Activated CD8-positive, alpha-beta memory T cell treated with anti-CD3 and anti-CD28 coated beads, Interleukin-2, amount 50 U/mL, for 4 hours (primary cell): ENCODE measurements around the gene TARBP2.
A peak's percentile ranks its signal among the peaks of the same experiment; 100 is the strongest.
"Not testable (repeated sequence)": the region's sequence is repeated elsewhere in the genome, so short reads cannot be mapped to it uniquely, and the experiment has no call there.

Source experiments
- DNase-seq: peaks from one replicate; pipeline ENCODE4 v3.0.0-alpha.2; 2020

TARBP2 gene

DNA sequence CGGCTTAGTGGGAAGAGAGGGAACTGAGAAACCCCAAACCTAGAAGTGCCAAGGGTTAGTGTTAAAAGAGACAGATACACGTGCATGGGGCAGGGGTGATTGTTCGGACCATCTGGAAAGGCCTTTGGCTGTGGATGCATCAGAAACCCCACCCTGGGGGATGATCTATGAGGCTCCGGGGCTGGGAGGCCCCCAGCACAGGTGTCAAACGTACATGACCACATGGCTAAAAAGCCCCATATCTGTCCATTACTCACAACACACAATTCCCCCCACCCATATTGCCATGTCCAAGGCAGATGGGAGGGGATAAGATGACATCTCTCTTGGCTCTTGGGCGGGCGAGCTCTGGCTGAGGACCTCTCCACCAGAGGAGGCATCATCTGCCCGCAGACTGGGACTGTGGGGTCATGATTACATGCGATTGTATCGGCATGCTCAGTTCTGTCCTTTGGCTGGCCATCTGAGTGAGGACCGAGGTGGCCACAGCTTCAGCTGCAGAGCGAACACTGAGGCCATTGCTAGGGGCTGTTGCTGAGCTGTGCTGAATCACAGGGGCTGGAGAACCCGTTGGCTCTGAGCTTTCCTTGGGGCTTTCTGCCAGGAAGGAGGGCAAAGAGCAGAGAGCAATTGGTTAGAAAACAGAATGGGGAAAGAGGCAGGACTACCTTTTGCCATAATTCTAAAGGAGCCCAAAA lies 15.8 kb downstream of the TARBP2 start:
- no peak for DNase-seq

DNA sequence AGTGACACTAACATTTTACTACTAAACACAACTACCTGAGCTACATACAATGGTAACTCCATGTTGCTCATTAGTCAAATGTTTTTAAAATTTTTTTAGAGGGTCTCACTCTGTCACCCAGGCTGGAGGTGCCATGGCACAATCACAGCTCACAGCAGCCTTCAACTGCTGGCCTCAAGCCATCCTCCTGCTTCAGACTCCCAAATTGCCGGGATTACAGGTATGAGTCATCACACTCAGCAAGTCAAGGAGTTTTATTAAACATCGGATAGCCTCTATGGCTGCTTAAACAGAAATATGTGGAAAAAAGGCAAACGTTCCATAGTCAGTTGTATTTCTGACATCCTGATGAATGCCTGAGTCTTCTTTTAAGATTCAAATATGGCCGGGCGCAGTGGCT lies 17.3 kb downstream of the TARBP2 start:
- DNase-seq = no peak

DNA sequence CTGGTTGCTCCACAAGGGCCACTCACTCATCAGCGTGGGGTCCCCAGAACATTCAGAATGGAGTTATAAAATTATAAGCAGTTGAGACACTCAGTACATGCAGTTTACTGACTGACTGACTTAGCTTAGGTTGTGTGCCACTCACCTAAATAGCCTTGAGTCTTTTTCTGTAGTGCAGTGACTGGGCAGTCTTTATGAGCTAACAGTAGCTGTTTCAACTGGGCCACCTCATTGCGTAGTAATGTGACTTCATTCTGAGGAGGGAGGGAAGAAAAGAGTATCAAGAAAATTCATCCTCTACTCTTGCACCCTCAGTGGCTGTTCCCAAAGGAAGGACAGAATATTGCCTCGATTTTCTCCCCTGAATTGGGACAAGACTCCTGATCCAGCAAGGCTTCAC lies 22.0 kb downstream of the TARBP2 start:
- DNase-seq = no peak

DNA sequence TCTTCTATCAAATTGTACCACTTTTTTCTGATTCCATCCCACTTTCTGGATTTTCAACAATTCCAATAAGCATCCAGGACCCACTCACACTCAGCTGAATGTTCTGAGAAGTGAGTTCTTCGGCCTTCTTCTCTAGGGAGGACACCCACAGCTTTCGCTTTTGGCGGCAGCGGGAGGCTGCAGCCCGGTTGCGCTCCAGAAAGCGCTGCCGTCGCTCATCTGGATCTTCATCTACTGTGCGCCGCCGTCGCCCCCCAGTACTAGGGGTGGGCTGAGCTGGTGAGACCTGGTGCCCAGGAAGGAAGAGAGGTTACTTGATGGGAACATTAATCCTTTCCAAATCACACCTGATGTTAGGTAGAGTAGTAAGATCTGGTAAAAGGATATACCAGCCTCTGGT lies 23.4 kb downstream of the TARBP2 start:
- no peak for DNase-seq

- no peak for DNase-seq
Measured at GRCh38 chr12:53530061-53530460, 29.0 kb downstream of the TARBP2 start.

DNA sequence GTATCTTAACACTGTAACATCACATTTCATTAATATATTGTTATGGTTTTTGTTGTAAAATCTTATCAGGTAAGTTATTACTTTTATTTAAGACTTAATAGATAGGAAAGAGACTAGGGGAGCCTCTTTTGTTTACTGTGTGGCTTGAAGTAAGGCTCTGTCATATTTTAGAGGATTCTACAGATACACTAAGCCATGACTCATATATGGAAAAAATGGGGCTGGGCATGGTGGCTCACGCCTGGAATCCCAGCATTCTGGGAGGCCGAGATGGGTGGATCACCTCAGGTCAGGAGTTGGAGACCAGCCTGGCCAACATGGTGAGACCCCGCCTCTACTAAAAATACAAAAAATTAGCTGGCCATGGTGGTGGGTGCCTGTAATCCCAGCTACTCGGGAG lies 29.8 kb downstream of the TARBP2 start:
- no peak for DNase-seq

DNA sequence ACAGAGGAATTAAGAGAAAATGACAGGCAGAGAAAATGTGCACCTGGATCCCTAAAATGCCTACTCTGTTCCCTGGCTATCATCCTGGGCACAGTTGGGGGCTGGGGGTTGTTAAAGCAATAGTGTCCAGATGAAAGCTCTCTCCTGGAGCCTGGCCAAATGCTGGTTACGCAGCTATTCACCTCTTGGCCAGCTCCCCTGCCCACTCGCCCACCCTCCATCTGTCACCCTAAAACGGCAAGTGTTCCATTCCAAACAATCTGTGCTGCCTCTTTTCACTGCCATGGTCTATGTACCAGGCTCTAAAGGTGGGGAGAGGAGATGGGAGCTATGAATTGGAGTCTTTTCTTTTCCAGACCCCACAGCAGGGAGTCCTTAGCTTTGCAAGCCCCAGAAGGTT lies 30.9 kb downstream of the TARBP2 start:
- DNase-seq = no peak

GRCh38 chr12:53532524-53533445 lies 31.7 kb downstream of the TARBP2 start:
- no peak for DNase-seq

- no peak for DNase-seq
Measured at GRCh38 chr12:53533471-53533870, 32.4 kb downstream of the TARBP2 start.

- DNase-seq = no peak
Measured at GRCh38 chr12:53536962-53537361, 35.9 kb downstream of the TARBP2 start.

- no peak for DNase-seq
Measured at GRCh38 chr12:53538209-53538689, 37.2 kb downstream of the TARBP2 start.

DNA sequence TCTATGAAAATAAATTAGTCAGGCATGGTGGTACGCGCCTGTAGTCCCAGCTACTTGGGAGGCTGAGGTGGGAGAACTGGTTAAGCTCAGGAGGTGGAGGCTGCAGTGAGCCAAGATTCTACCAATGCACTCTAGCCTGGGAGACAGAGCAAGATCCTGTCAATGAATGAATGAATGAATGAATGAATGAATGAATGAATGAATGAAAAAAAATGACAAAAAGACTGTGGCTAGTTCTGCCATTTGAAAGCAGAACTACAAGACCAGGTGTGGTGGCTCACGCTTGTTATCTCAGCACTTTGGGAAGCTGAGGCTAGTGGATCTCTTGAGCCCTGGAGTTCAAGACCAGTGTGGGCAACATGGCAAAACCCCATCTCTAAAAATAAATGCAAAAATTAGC lies 38.4 kb downstream of the TARBP2 start:
- no peak for DNase-seq

DNA sequence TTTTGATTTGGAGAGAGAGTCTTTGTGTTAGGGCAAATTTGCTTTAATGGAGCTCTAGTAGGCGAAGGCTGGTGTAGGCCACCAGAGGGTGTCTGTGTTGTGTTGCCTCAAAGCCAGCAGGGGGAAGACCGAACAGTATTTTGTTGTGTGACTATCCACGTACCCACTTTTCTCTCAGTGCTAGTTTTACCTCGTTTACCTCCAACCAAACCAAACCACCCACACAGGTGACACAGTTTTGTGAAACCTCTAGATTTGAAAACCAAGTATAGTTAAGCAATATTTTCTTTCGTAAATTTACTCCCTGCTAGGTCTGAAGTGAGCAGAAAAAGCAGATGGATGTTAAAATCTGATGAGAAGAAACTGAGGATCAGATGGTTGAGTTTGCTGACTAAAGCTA lies 42.5 kb downstream of the TARBP2 start:
- peak; percentile 32 for DNase-seq

DNA sequence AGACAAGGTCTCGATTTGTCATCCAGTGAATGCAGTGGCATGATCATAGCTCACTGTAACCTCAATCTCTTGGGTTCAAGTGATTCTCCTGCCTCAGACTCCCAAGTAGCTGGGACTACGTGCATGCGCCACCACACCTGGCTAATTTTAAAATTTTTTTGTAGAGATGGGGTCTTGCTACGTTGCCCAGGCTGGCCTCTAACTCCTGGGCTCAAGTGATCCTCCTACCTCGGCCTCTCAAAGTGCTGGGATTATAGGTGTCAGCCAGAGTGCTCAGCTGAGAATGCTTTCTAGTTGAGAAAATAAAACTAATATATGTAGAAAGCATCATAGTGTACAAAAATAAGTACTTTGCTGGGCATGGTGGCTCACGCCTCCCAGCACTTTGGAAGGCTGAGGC lies 47.3 kb downstream of the TARBP2 start:
- DNase-seq = not testable (repeated sequence)

GRCh38 chr12:53550131-53550530 lies 49.0 kb downstream of the TARBP2 start:
- DNase-seq = not testable (repeated sequence)

DNA sequence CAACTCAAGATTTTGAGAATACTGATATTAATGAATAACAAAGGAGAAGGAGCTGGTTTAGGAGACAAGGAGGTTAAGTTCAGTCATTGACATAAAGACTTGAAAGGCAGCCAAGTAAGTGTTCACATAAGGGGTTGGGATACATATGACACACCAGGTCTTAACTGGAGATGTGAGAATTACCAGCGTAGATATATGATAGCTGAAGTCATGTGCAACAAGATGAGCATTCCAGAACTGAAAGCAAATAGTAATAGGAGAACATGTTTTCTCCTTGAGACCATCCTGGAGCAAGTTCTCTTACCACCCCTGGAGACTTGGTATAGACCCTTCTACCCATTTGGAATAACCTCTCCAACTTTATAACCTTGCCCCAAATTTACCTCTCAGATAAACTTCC lies 49.5 kb downstream of the TARBP2 start:
- no peak for DNase-seq

- DNase-seq = no peak
Measured at GRCh38 chr12:53551889-53552291, 50.8 kb downstream of the TARBP2 start.

GRCh38 chr12:53552361-53553327 lies 51.6 kb downstream of the TARBP2 start:
- no peak for DNase-seq
